ENCODE measurements around the gene PARM1. TPM values are rescaled to one million over a fixed set of nuclear protein-coding genes. Genes with fewer than 3 reads are reported as not detected.

PARM1 gene
- total RNA-seq, 1 donor from 2014 or later = 1.6 TPM

GRCh38 chr4:75069493-75070074 lies 136.7 kb downstream of the PARM1 start:
- DNase-seq (ENCODE audit: low spot score) = no peak
- Histone ChIP-seq H3K27me3 (no peaks in the 10 kb centered on the region), H3K9ac (no peak overlapping the region), H3K9me3 (ENCODE audit: low read depth) (no peaks in the 10 kb centered on the region), H3K36me3 (no peaks in the 10 kb centered on the region), H3K4me1 (no peaks in the 10 kb centered on the region), H3K4me3 (no peak overlapping the region), H4K20me1 (ENCODE audit: low read depth) (no peaks in the 10 kb centered on the region), H3K79me2 (ENCODE audit: low read depth) (no peaks in the 10 kb centered on the region), H3K27ac (no peak overlapping the region), H3K4me2 (no peak overlapping the region), H2AFZ (replicated peaks) (no peak overlapping the region), H3F3A (ENCODE audit: low read depth) (no peaks in the 10 kb centered on the region)
- Mint-ChIP-seq H3K36me3 (no peaks in the 10 kb centered on the region), H3K9me3 (no peaks in the 10 kb centered on the region), H3K27ac (no peak overlapping the region), H3K4me3 (no peak overlapping the region), H3K4me1 (peaks cover 11% of the 10 kb centered on the region), H3K27me3 (ENCODE audit: insufficient read depth, low read depth) (no peaks in the 10 kb centered on the region)
- no peak for TF ChIP-seq EZH2 (IDR thresholded peaks at IDR 0.05)
- no peak for TF ChIP-seq CTCF (IDR thresholded peaks at IDR 0.05)
- TF ChIP-seq EZH2phosphoT487 (IDR thresholded peaks at IDR 0.05) = no peak

- H4K20me1 ChIP-seq (ENCODE audit: low read depth) = no peaks in the 10 kb centered on the region
These were observed 138.4 kb downstream of the PARM1 start for GRCh38 chr4:75071317-75071716.

GRCh38 chr4:75080888-75081287 lies 148.0 kb downstream of the PARM1 start:
- Histone ChIP-seq H3K79me2 (ENCODE audit: low read depth) (no peaks in the 10 kb centered on the region), H2AFZ (replicated peaks) (no peak overlapping the region), H3K4me1 (no peaks in the 10 kb centered on the region), H3K36me3 (no peaks in the 10 kb centered on the region), H3F3A (ENCODE audit: low read depth) (no peaks in the 10 kb centered on the region), H3K9me3 (ENCODE audit: low read depth) (no peaks in the 10 kb centered on the region), H4K20me1 (ENCODE audit: low read depth) (no peaks in the 10 kb centered on the region), H3K4me3 (no peak overlapping the region), H3K27me3 (no peaks in the 10 kb centered on the region), H3K4me2 (no peak overlapping the region), H3K9ac (no peak overlapping the region), H3K27ac (no peak overlapping the region)
- peaks cover 5% of the 10 kb centered on the region for H3K4me1 Mint-ChIP-seq
- H3K27ac Mint-ChIP-seq = no peak overlapping the region
- H3K36me3 Mint-ChIP-seq = no peaks in the 10 kb centered on the region
- TF ChIP-seq EZH2phosphoT487 (IDR thresholded peaks at IDR 0.05) (no peak), CTCF (IDR thresholded peaks at IDR 0.05) (no peak), EZH2 (IDR thresholded peaks at IDR 0.05) (no peak)
- no peak overlapping the region for H3K4me3 Mint-ChIP-seq
- DNase-seq (ENCODE audit: low spot score) = no peak
- H3K27me3 Mint-ChIP-seq (ENCODE audit: insufficient read depth, low read depth) = no peaks in the 10 kb centered on the region
- peaks cover 11% of the 10 kb centered on the region for H3K9me3 Mint-ChIP-seq

More at GRCh38 chr4:75071317-75071716, 138.4 kb downstream of the PARM1 start:
- no peaks in the 10 kb centered on the region for H3K27me3 ChIP-seq
- Mint-ChIP-seq H3K27me3 (ENCODE audit: insufficient read depth, low read depth) (peaks cover 4% of the 10 kb centered on the region), H3K4me3 (no peak overlapping the region), H3K4me1 (peaks cover 11% of the 10 kb centered on the region), H3K36me3 (no peaks in the 10 kb centered on the region), H3K9me3 (peaks cover 4% of the 10 kb centered on the region), H3K27ac (no peak overlapping the region)
- H3K36me3 ChIP-seq = no peaks in the 10 kb centered on the region
- no peaks in the 10 kb centered on the region for H3K9me3 ChIP-seq (ENCODE audit: low read depth)
- H3K4me2 ChIP-seq = no peak overlapping the region
- H2AFZ ChIP-seq (replicated peaks) = no peak overlapping the region
- H3F3A ChIP-seq (ENCODE audit: low read depth) = no peaks in the 10 kb centered on the region
- H3K4me3 ChIP-seq = no peak overlapping the region
- no peaks in the 10 kb centered on the region for H3K4me1 ChIP-seq
- no peaks in the 10 kb centered on the region for H3K79me2 ChIP-seq (ENCODE audit: low read depth)
- TF ChIP-seq EZH2 (IDR thresholded peaks at IDR 0.05) (no peak), EZH2phosphoT487 (IDR thresholded peaks at IDR 0.05) (no peak), CTCF (IDR thresholded peaks at IDR 0.05) (no peak)
- no peak overlapping the region for H3K27ac ChIP-seq
- H3K9ac ChIP-seq = no peak overlapping the region
- no peak for DNase-seq (ENCODE audit: low spot score)
